ENCODE measurements around the gene WDR87. TPM values are rescaled to one million over a fixed set of nuclear protein-coding genes. Genes with fewer than 3 reads are reported as not detected.

The WDR87 gene
- total RNA-seq, 1 donor from 2014 or later = not detected

GRCh38 chr19:37943480-37943879, 37.1 kb upstream of the WDR87 start:
- peaks cover 33% of the 10 kb centered on the region for H3K4me1 Mint-ChIP-seq
- no peaks in the 10 kb centered on the region for H3K27me3 Mint-ChIP-seq (ENCODE audit: low read depth)
- peaks cover 3% of the 10 kb centered on the region for H3K36me3 Mint-ChIP-seq (ENCODE audit: low read depth)
- no peak overlapping the region for H3K27ac Mint-ChIP-seq (ENCODE audit: unreplicated experiment)
- no peak overlapping the region for H3K4me3 Mint-ChIP-seq
- TF ChIP-seq, protein P1, sequence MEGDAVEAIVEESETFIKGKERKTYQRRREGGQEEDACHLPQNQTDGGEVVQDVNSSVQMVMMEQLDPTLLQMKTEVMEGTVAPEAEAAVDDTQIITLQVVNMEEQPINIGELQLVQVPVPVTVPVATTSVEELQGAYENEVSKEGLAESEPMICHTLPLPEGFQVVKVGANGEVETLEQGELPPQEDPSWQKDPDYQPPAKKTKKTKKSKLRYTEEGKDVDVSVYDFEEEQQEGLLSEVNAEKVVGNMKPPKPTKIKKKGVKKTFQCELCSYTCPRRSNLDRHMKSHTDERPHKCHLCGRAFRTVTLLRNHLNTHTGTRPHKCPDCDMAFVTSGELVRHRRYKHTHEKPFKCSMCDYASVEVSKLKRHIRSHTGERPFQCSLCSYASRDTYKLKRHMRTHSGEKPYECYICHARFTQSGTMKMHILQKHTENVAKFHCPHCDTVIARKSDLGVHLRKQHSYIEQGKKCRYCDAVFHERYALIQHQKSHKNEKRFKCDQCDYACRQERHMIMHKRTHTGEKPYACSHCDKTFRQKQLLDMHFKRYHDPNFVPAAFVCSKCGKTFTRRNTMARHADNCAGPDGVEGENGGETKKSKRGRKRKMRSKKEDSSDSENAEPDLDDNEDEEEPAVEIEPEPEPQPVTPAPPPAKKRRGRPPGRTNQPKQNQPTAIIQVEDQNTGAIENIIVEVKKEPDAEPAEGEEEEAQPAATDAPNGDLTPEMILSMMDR (conservative IDR thresholded peaks at IDR 0.05) = no peak
- DNase-seq (ENCODE audit: low read depth, low spot score) = no peak
- peaks cover 3% of the 10 kb centered on the region for H3K9me3 Mint-ChIP-seq

- DNase-seq (ENCODE audit: low read depth, low spot score) = no peak
- H3K4me3 Mint-ChIP-seq = no peak overlapping the region
- H3K36me3 Mint-ChIP-seq (ENCODE audit: low read depth) = peaks cover 3% of the 10 kb centered on the region
- TF ChIP-seq, protein P1 (conservative IDR thresholded peaks at IDR 0.05) = no peak
- H3K4me1 Mint-ChIP-seq = peaks cover 24% of the 10 kb centered on the region
- no peaks in the 10 kb centered on the region for H3K27me3 Mint-ChIP-seq (ENCODE audit: low read depth)
- H3K27ac Mint-ChIP-seq (ENCODE audit: unreplicated experiment) = no peak overlapping the region
- H3K9me3 Mint-ChIP-seq = peaks cover 3% of the 10 kb centered on the region
These were observed 36.1 kb upstream of the WDR87 start for GRCh38 chr19:37942516-37942902.

DNA sequence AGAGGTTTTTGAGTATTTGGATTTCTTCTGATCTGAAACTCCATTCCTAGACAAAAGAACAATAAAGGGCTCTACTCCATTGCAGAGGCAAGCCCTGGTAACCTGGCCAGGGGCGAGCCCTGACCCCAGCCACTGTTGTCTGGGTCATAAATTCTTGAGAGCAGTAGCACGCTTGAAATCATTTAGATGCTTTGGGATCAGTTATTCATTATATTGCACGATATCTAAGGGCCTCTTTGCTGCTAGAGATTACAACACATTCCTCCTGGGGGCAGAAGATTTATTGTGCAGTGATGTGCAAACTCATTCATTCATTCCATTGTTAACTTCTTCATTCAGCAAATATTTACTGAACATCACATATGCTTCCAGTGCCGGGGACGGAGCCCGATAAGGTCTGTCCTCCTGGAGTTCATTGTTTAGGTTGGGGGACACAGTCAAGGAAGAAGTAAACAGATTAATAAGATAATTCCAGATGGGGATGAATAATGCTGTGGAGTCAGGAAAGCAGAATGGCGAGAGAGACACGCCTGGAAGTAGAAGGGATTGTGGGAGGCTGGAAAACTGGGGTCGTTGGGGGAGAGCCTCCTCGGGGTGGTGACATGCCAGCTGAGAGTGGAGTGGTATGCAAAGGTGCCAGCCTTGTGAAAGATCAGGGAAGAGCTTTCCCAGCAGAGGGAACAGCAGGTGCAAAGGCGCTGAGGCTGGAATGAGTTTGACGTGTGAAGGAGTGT, 35.6 kb upstream of the WDR87 start:
- peaks cover 21% of the 10 kb centered on the region for H3K4me1 Mint-ChIP-seq
- peak overlapping the region; percentile 46 for H3K27ac Mint-ChIP-seq (ENCODE audit: unreplicated experiment)
- H3K9me3 Mint-ChIP-seq = peaks cover 3% of the 10 kb centered on the region
- H3K4me3 Mint-ChIP-seq = no peak overlapping the region
- DNase-seq (ENCODE audit: low read depth, low spot score) = no peak
- TF ChIP-seq, protein P1 (conservative IDR thresholded peaks at IDR 0.05) = no peak
- H3K36me3 Mint-ChIP-seq (ENCODE audit: low read depth) = peaks cover 3% of the 10 kb centered on the region
- H3K27me3 Mint-ChIP-seq (ENCODE audit: low read depth) = no peaks in the 10 kb centered on the region

- no peak overlapping the region for H3K4me3 Mint-ChIP-seq
- no peaks in the 10 kb centered on the region for H3K27me3 Mint-ChIP-seq (ENCODE audit: low read depth)
- TF ChIP-seq, protein P1 (conservative IDR thresholded peaks at IDR 0.05) = no peak
- H3K4me1 Mint-ChIP-seq = peaks cover 34% of the 10 kb centered on the region
- peaks cover 10% of the 10 kb centered on the region for H3K36me3 Mint-ChIP-seq (ENCODE audit: low read depth)
- H3K27ac Mint-ChIP-seq (ENCODE audit: unreplicated experiment) = no peak overlapping the region
- DNase-seq (ENCODE audit: low read depth, low spot score) = no peak
- peaks cover 3% of the 10 kb centered on the region for H3K9me3 Mint-ChIP-seq
These were observed 32.0 kb upstream of the WDR87 start for GRCh38 chr19:37938353-37938752.

GRCh38 chr19:37936886-37937285, 30.5 kb upstream of the WDR87 start:
- Mint-ChIP-seq H3K4me1 (peaks cover 43% of the 10 kb centered on the region), H3K9me3 (peaks cover 3% of the 10 kb centered on the region), H3K36me3 (ENCODE audit: low read depth) (peaks cover 10% of the 10 kb centered on the region), H3K27me3 (ENCODE audit: low read depth) (no peaks in the 10 kb centered on the region), H3K4me3 (no peak overlapping the region), H3K27ac (ENCODE audit: unreplicated experiment) (no peak overlapping the region)
- TF ChIP-seq, protein P1 (conservative IDR thresholded peaks at IDR 0.05) = no peak
- no peak for DNase-seq (ENCODE audit: low read depth, low spot score)
